ENCODE results near the gene MIF. TPM values are rescaled to one million over a fixed set of nuclear protein-coding genes. Genes with fewer than 3 reads are reported as not detected.

Gene MIF
- total RNA-seq, 1 experiment from 2014 or later = 762 TPM

GRCh38 chr22:23850136-23850611 is 44.0 kb upstream of the MIF start:
- no peak overlapping the region for H3K4me3 ChIP-seq (ENCODE audit: low read depth, low read length)
- no peaks in the 10 kb centered on the region for H3K36me3 ChIP-seq (ENCODE audit: control insufficient read depth, insufficient read depth, low read length)
- Mint-ChIP-seq H3K4me1 (ENCODE audit: low read depth, unreplicated experiment) (no peaks in the 10 kb centered on the region), H3K4me3 (ENCODE audit: unreplicated experiment) (no peak overlapping the region), H3K36me3 (ENCODE audit: insufficient read depth, unreplicated experiment) (peaks cover 6% of the 10 kb centered on the region), H3K9me3 (ENCODE audit: unreplicated experiment) (no peaks in the 10 kb centered on the region), H3K27me3 (ENCODE audit: insufficient read depth, unreplicated experiment) (no peaks in the 10 kb centered on the region), H3K27ac (ENCODE audit: unreplicated experiment) (no peak overlapping the region)
- peaks cover 8% of the 10 kb centered on the region for H3K4me1 ChIP-seq
- intact Hi-C loops (cut with micrococcal nuclease; ENCODE audit: unreplicated experiment) = no loop called here
- POLR2A ChIA-PET = interaction anchor here (0.6 kb wide), 2 partner anchors 7 to 79 kb away, joined by 3 to 5 read pairs; partner anchors contain the start of gene SLC2A11
- no peak for TF ChIP-seq CTCF (IDR thresholded peaks at IDR 0.05; ENCODE audit: insufficient read depth in 1 of 2, low read depth in 1 of 2, low read length in 1 of 2, severe bottlenecking in 1 of 2, unreplicated experiment in 1 of 2)
- H3K9me3 ChIP-seq = no peaks in the 10 kb centered on the region
- CTCF ChIA-PET = interaction anchor here (0.6 to 1.5 kb wide), 17 partner anchors 8 to 572 kb away, joined by 3 to 39 read pairs (median 4); partner anchors contain the start of genes CHCHD10, MIF, MMP11 and SLC2A11
- H3K27me3 ChIP-seq (replicated peaks; ENCODE audit: control insufficient read depth, insufficient read depth, low read length) = no peaks in the 10 kb centered on the region
- no TSS peak for BruUV-seq (replicated peaks)
- no peak for DNase-seq

- no peaks in the 10 kb centered on the region for H3K9me3 Mint-ChIP-seq (ENCODE audit: unreplicated experiment)
- intact Hi-C loops (cut with micrococcal nuclease; ENCODE audit: unreplicated experiment) = loop anchor here (5.0 kb wide), 1 partner anchor 35 kb away; the partner anchor contains the start of gene MIF
- DNase-seq = peak; percentile 80
- Histone ChIP-seq H3K4me1 (0 out of 2 replicates have a peak, but pooled peaks cover 3% of the 10 kb centered on the region), H3K9me3 (no peaks in the 10 kb centered on the region), H3K4me3 (ENCODE audit: low read depth, low read length) (peak overlapping the region; percentile 53), H3K27me3 (replicated peaks; ENCODE audit: control insufficient read depth, insufficient read depth, low read length) (no peaks in the 10 kb centered on the region), H3K36me3 (ENCODE audit: control insufficient read depth, insufficient read depth, low read length) (peaks cover 1% of the 10 kb centered on the region; the same call in 1 of the 2 replicates)
- peaks cover 7% of the 10 kb centered on the region for H3K4me1 Mint-ChIP-seq (ENCODE audit: low read depth, unreplicated experiment)
- no TSS peak for BruUV-seq (replicated peaks)
- ChIA-PET POLR2A (interaction anchor here (0.5 to 1.6 kb wide), 21 partner anchors 7 to 268 kb away, joined by 3 to 45 read pairs (median 5); partner anchors contain the start of genes CABIN1, CHCHD10, MIF and MMP11), CTCF (interaction anchor here (0.5 to 2.3 kb wide), 18 partner anchors 8 to 1975 kb away, joined by 3 to 45 read pairs (median 5); partner anchors contain the start of genes CHCHD10, MIF and MMP11)
- peak in 1 of 2 experiments; percentile 36 for TF ChIP-seq CTCF (IDR thresholded peaks at IDR 0.05; ENCODE audit: insufficient read depth in 1 of 2, low read depth in 1 of 2, low read length in 1 of 2, severe bottlenecking in 1 of 2, unreplicated experiment in 1 of 2)
- peak overlapping the region; percentile 79 for H3K27ac Mint-ChIP-seq (ENCODE audit: unreplicated experiment)
- H3K4me3 Mint-ChIP-seq (ENCODE audit: unreplicated experiment) = peak overlapping the region; percentile 80
- H3K27me3 Mint-ChIP-seq (ENCODE audit: insufficient read depth, unreplicated experiment) = no peaks in the 10 kb centered on the region
- no peaks in the 10 kb centered on the region for H3K36me3 Mint-ChIP-seq (ENCODE audit: insufficient read depth, unreplicated experiment)
These were observed 37.2 kb upstream of the MIF start for GRCh38 chr22:23856721-23857605.

Measured in Caco-2 (cell line).